Spleen (tissue), 7 donors: Measurements from ENCODE around the gene RABGEF1.
"Not testable (repeated sequence)": the region's sequence is repeated elsewhere in the genome, so short reads cannot be mapped to it uniquely, and the experiment has no call there.

Experiments
- POLR2A ChIP-seq, 3 donors: fragments of 450-650 bp; IDR thresholded peaks; one replicate each; pipeline ENCODE4 v1.5.1; 2017; ENCODE audit warnings: antibody characterized with exemption in 3 of 3, mild to moderate bottlenecking in 1 of 3
- TF ChIP-seq, protein P1 (sequence below), 11 experiments: fragments of 200-600 bp in 7 of 11; fragments of 450-650 bp in 4 of 11; sonication (generic) in 4 of 11; IDR thresholded peaks in 8 of 11; conservative IDR thresholded peaks in 3 of 11; 1 replicate in 7 of 11; 2 replicates in 4 of 11; pipeline versions ENCODE4 v1.4.0 to v1.8.0; 2016 to 2021; ENCODE audit warnings: antibody characterized with exemption in 11 of 11, inconsistent platforms in 4 of 11, mild to moderate bottlenecking in 1 of 11
- donor health status: DM: no; HTN: no; CAD: no; lungs with moderate emphysema.
- donor health status: DM: no; HTN: no; CAD: no.
- donor health status: DM: no; HTN: no; CAD: no.

DNA sequence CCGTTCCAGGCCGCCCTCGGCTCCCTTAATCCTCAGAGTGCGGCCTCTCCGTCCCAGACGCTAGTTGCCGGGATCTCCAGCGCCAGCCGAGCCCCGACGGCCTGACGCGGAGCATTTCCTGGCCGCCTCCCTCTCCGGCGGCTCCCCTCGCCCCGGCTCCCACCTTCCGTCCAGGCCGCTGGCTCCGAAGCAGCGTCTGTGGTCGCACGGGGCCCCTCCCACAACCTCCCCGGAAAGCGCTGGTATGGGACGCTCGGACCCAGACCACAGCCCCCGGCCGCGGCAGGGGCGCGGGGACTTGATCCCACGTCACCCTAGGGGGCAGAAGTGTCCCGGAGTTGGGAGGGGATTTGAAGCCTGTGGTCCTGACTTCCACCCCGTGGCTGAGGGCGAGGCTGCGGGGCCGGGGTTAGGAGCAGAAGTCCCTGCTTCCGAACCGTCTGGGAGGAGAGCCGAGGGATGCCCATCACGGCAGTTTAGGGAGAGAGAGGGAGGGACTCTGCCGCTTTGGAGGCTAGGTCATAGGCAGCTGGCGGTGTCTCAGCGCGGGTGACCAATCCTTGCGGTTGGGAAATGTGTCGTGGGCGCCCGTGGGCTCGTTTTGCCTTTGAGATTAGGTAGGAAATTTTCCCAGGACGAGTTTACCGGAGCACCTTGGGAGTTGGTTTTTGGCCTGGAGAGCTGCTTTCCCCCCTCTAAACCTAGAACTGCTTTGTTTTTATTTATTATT lies 612 bp downstream of the RABGEF1 start:
- not testable (repeated sequence) for TF ChIP-seq POLR2A (IDR thresholded peaks at IDR 0.05)
- TF ChIP-seq, protein P1, sequence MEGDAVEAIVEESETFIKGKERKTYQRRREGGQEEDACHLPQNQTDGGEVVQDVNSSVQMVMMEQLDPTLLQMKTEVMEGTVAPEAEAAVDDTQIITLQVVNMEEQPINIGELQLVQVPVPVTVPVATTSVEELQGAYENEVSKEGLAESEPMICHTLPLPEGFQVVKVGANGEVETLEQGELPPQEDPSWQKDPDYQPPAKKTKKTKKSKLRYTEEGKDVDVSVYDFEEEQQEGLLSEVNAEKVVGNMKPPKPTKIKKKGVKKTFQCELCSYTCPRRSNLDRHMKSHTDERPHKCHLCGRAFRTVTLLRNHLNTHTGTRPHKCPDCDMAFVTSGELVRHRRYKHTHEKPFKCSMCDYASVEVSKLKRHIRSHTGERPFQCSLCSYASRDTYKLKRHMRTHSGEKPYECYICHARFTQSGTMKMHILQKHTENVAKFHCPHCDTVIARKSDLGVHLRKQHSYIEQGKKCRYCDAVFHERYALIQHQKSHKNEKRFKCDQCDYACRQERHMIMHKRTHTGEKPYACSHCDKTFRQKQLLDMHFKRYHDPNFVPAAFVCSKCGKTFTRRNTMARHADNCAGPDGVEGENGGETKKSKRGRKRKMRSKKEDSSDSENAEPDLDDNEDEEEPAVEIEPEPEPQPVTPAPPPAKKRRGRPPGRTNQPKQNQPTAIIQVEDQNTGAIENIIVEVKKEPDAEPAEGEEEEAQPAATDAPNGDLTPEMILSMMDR (IDR thresholded peaks at IDR 0.05 in 8 of 11, conservative IDR thresholded peaks at IDR 0.05 in 3 of 11) = peak in 3 of 11 experiments; percentile 6 to 21 (median 8)
